ENCODE results near the gene UFD1.

Gene UFD1

DNA sequence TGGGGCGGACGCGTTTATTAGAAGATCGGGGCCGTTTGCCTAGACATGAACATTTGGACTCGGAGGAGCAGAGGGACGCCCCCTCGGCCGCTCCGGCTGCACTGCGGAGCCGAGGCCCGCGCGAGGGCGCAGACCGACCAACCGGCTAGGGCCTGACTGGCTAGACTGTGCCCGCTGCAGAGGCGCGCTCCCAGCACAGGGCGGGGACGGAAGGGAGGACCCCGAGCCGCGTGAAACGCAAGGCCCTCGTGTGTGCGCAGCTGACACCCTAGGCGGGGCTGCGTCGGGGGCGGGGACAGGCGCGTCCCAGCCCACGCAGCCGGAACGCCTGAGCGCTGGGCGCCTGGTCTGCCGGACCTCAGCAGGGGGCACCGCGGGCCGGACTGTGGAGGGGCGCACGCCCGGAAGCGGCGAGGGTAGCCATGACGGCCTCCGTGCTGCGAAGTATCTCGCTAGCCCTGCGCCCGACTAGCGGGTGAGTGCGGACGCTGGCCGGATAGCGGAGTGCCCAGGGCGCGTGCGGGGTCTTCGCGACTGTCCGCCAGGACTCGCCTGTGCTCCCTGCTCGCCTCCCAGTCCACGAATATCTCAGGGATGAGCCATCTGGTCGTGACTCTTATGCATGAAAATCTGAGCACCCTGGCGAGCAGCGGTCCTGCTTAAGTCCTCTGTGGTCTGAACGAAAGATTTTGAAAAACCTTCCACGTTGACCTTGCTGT, 46.7 kb downstream of the UFD1 start, which contains the start of gene MRPL40:
TSS of gene MRPL40 (plus strand) at position 413 of the 719 bp plus-strand sequence. CDS start at position 423, 10 bp downstream.
- TF ChIP-seq CTCF (IDR thresholded peaks at IDR 0.05; ENCODE audit: borderline replicate concordance, control extremely low read depth, extremely low read depth, insufficient read depth, missing control alignments) = no peak
- in situ Hi-C loops (cut with MboI; ENCODE audit: low sequenced_read_pairs, unreplicated experiment) = no loop called here
- peak; percentile 97 for DNase-seq (ENCODE audit: low spot score)

GRCh38 chr22:19431649-19432132, 47.3 kb downstream of the UFD1 start, which contains the start of gene HIRA:
Gene HIRA, minus strand, starts transcription at chr22:19431733. Its CDS starts 257 bp downstream, at chr22:19431476.
- DNase-seq (ENCODE audit: low spot score) = peak; percentile 85
- no peak for TF ChIP-seq CTCF (IDR thresholded peaks at IDR 0.05; ENCODE audit: borderline replicate concordance, control extremely low read depth, extremely low read depth, insufficient read depth, missing control alignments)
- in situ Hi-C loops (cut with MboI; ENCODE audit: low sequenced_read_pairs, unreplicated experiment) = no loop called here

DNA sequence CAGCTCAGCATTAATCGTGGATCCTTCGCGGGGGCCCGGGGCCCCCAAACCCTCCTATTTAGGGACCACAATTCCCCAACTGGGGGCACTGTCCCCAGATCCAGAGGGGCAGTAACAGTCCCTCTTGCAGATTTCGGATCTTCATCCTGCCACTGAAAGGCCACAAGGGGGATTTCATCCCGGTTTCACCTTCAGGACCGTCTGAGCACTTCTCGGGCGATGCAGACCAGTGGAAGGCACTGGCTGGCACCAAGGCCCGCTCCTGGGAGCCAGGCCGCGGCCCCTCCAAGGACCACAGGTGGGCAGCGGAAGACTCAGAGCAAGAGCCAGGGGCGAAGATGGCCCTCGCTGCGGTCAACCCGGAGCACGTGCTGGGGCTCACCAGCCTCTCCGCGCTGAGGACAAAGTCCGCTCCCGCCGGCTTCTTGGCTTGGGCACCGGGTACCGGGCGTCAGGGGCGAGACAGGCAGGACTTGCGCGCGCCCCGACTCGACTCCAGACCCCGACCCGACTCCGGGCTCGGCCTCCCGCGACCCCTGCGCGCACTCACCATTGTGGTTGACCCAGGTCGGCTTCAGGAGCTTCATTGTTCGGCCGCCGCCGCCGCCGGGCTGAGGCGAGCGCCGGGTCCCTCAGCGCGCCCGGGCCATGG, 48.0 kb downstream of the UFD1 start:
- no peak for TF ChIP-seq CTCF (IDR thresholded peaks at IDR 0.05; ENCODE audit: borderline replicate concordance, control extremely low read depth, extremely low read depth, insufficient read depth, missing control alignments)
- in situ Hi-C loops (cut with MboI; ENCODE audit: low sequenced_read_pairs, unreplicated experiment) = no loop called here
- DNase-seq (ENCODE audit: low spot score) = peak; percentile 41

- peak; percentile 41 for DNase-seq (ENCODE audit: low spot score)
- in situ Hi-C loops (cut with MboI; ENCODE audit: low sequenced_read_pairs, unreplicated experiment) = no loop called here
Measured at GRCh38 chr22:19429950-19430889, 48.8 kb downstream of the UFD1 start.

DNA sequence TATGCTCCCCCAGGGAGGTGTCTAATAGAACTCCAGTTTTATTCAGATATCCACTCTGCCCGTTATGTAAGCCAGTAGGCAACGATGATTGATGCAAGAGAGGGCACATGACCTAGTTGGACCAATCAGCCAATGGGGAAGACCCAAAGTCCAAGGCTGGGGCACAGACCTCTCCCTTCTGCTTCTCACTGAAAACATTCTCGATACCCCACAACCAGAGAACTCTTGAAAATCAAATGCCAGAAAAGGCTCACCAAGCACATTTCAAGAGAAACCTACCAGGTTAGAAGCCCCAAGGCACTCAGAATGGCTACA, 54.9 kb downstream of the UFD1 start:
- in situ Hi-C loops (cut with MboI; ENCODE audit: low sequenced_read_pairs, unreplicated experiment) = no loop called here
- no peak for DNase-seq (ENCODE audit: low spot score)
- TF ChIP-seq CTCF (IDR thresholded peaks at IDR 0.05; ENCODE audit: borderline replicate concordance, control extremely low read depth, extremely low read depth, insufficient read depth, missing control alignments) = no peak

More at GRCh38 chr22:19429950-19430889, 48.8 kb downstream of the UFD1 start:
- no peak for TF ChIP-seq CTCF (IDR thresholded peaks at IDR 0.05; ENCODE audit: borderline replicate concordance, control extremely low read depth, extremely low read depth, insufficient read depth, missing control alignments)
